GM21786 (cell line): Measurements from ENCODE around the gene PRKG1.

Experiments
- ATAC-seq: cut with Tn5 transposase; IDR thresholded peaks from one replicate; pipeline ENCODE4 v1.9.1; 2021; ENCODE audit not compliant: unreplicated experiment

PRKG1 gene

GRCh38 chr10:52074505-52075026, 1000.3 kb downstream of the PRKG1 start:
- no peak for ATAC-seq

GRCh38 chr10:52077814-52078213, 1003.5 kb downstream of the PRKG1 start:
- no peak for ATAC-seq

DNA sequence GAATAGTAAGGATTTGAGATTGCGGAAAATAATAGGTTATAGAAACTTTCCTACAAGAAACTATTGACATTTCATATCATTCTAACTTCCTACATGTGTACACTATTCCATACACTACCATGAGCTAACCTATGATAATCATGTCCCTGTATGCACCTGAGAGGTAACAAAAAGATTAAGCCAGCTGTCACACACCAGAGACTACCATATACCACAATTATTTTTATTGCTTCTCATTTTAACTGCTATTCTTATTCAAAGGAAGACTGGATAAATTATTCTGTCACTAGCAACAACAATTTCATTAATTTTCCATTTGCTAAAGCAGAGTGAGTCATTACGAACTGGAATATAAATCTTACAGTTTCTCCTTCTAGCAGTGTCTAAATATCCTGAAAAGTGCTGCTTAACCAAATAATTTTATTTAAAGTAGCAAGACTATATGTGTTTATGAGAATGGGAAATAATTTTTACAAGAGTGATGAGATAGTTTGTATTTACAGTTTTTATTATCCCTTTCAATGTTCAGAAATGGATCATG, 1004.2 kb downstream of the PRKG1 start:
- no peak for ATAC-seq

- ATAC-seq, result peak; percentile 77
Observed at GRCh38 chr10:52082307-52082706, 1008.0 kb downstream of the PRKG1 start.

GRCh38 chr10:52083422-52083821, 1009.1 kb downstream of the PRKG1 start:
- no peak for ATAC-seq

- no peak for ATAC-seq
Observed at GRCh38 chr10:52092390-52092789, 1018.1 kb downstream of the PRKG1 start.

DNA sequence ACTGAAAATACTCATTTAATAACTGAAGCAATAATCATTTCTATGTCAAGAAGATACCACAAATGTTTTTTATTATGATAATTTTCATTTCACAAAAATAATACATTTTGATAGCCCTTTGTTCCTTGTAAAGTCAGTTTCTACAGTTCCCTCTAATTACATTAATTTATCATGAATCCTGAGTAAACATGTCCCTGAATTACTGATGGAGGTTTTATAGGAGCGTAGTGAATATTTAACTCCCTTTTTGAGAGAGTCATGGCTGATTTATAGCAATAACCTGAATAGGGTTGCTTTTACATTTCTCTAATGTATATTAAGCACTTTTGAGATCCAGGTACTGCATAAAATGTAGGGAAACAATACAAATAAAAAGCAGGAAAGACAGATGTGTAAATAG, 1023.8 kb downstream of the PRKG1 start:
- no peak for ATAC-seq

DNA sequence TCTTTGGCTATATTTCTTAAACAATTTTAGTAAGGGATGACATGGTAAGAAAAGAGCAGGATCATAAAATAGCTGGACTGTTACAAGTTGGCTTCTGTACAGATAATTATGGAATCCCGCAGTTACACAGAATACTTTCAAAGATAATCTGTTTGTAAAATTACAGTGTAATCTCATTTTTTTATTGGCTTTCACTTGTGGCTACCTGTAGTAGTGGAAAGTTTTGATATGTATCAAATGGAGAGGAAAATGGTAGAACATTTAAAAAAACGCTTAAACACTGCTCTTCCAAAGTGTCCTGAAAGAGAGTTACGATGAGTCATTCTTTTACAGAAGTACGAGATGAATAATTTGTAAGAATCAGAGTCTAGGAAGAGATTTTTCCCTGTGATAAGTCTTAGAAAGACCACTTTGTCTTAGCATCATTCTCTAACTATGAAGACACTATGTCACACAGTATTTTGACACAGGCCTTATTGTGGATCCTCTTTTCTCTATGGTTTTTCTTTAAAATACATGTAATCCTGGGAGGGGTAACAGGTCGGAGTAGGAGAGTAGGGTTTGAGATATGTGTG, 1024.8 kb downstream of the PRKG1 start:
- ATAC-seq, result no peak

- no peak for ATAC-seq
Observed at GRCh38 chr10:52100011-52100547, 1025.8 kb downstream of the PRKG1 start.

DNA sequence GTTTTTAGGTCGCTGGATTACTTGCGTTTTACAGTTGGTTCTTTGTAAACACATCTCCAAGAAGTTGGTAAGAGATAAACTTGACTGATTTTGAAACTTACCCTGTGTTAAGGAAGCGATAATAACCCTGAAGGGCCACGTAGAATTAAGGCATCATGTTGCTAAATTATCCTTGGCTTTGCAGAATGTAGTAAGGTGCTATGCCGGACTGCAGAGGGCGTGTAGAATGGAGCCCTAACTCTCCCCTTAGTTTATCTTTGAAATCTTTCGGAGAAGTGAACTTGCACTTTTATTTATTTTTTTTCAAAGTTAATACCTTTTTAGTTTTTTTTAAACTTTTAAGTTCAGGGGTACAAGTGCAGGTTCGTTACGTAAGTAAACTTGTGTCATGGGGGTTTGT, 1031.0 kb downstream of the PRKG1 start:
- no peak for ATAC-seq

DNA sequence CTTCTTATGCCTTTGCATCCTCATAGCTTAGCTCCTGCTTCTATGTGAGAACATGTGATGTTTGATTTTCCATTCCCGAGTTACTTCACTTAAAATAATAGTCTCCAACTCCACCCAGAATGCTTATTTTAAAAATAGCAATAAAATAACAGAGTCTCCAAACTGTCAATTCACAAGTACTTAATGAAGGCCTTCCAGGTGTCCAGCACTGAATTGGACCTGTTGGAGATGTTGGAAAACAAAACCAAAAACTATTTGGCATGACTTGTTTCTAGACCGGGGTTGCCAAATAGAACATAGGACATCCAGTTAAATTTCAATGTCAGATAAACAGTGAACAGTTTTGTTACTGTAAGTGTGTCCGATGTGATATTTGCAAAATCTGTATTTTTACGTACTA, 1031.7 kb downstream of the PRKG1 start:
- no peak for ATAC-seq

DNA sequence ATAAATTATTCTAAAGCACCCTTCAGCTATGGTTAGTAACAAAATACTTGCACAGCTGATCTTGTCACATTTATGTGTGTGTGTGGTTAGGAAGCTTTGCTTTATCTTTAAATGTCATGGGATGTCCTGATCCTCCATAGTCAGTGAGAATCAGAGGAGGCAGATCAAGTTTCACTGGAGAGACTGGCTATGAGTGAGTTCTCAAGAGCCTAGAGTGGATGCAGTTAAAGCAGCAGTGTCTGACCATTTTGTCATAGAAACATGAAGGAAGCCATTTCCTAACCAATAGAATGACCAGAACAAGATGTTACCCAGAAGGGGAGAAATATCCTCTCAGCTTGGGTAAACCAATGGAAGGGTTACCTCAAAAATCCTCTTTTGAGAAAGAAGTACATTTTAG, 1032.6 kb downstream of the PRKG1 start:
- no peak for ATAC-seq

- no peak for ATAC-seq
Observed at GRCh38 chr10:52108236-52108635, 1033.9 kb downstream of the PRKG1 start.

- ATAC-seq, result no peak
Observed at GRCh38 chr10:52110576-52110975, 1036.3 kb downstream of the PRKG1 start.

- ATAC-seq, result no peak
Observed at GRCh38 chr10:52111101-52111891, 1037.0 kb downstream of the PRKG1 start.

GRCh38 chr10:52115823-52116222, 1041.5 kb downstream of the PRKG1 start:
- no peak for ATAC-seq

DNA sequence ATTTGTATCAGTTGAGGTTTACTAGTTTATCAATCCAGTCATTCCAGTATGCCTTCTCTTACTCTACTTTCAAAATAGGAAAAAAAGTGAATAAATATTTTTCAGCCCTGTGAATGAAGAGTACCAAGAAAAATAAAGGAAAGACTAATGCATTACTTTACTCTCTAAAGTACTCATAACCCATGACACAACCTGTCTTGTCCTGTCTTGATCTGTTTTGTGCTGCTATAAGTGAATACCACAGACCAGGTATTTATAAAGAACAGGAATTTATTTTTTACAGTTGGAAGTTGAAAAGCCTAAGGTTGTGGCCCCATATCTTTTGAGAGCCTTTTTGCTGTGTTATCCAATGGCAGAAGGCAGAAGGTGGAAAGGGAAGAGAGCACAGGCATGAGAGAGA, 1045.2 kb downstream of the PRKG1 start:
- ATAC-seq, result no peak

DNA sequence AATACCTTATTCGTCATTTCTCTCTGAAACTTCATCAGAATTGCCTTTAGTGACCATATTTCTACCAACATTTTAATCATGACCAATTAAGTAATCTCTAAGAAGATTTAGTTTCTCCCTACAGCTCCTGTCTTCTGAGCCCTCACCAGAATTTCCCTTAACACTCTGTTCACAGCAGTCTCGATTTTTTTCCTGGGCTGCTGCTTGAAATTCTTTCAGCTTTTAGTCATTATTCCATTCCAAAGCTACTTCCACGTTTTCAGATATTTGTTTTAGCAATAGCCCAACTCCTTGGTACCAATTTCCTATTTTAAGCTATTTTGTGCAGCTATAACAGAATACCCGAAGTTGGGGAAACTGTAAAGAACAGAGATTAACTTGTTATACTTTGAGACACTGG, 1047.4 kb downstream of the PRKG1 start:
- no peak for ATAC-seq

GRCh38 chr10:52128056-52128683, 1053.9 kb downstream of the PRKG1 start:
- ATAC-seq, result no peak

GRCh38 chr10:52129410-52130178, 1055.3 kb downstream of the PRKG1 start:
- ATAC-seq, result no peak

DNA sequence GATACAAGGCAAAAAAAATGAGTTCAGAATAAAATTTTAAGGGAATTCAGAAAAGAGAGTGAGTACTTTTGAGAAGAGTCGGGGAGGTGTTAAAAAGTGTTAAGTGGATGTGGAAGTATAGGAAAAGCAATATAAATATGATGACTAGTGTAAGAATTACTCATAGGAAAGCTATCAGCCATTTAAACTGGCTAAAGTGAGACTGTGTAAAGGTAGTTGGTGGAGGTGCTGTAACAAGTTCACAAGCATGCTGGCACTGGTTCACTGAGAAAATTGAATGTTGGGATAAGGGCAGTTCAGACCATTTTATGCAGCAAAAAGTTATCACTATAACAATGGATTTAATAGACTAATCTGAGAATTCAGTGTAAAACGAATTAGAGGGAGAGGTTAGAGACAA, 1060.8 kb downstream of the PRKG1 start:
- no peak for ATAC-seq
